SK-N-MC (cell line): ENCODE results near the gene SEC22C.

Experiments
- EZH2 ChIP-seq: fragments of 200-600 bp; sonication (generic); IDR thresholded peaks from one replicate; pipeline ENCODE4 v1.6.1; 2017; ENCODE audit warnings: antibody characterized with exemption
- FOXP2 ChIP-seq: optimal IDR thresholded peaks from 2 replicates; pipeline ENCODE3; 2011; ENCODE audit warnings: mild to moderate bottlenecking, moderate library complexity; ENCODE audit not compliant: insufficient read depth; ENCODE audit errors: extremely low read length, control extremely low read depth
- POLR2AphosphoS5 ChIP-seq: IDR thresholded peaks from 2 replicates; pipeline ENCODE4 v1.6.1; 2012; ENCODE audit warnings: mild to moderate bottlenecking, low read depth, low read length, borderline replicate concordance

DNA sequence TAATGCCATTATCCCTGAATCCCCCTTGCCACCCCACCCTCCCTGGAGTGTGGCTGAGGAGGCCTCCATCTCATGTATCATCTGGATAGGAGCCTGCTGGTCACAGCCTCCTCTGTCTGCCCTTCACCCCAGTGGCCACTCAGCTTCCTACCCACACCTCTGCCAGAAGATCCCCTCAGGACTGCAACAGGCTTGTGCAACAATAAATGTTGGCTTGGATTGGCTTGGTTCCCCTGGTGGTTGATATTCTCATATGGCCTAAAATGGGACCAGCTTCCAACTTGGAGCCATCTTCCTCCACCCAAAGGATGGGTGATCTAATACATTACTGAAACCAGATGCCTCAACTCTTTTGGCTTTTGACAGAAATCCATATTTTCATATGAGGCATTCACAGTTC is 44.4 kb downstream of the SEC22C start:
- TF ChIP-seq EZH2 (no peak), POLR2AphosphoS5 (no peak), FOXP2 (no peak)
